ENCODE results near the gene WDR18.

DNA sequence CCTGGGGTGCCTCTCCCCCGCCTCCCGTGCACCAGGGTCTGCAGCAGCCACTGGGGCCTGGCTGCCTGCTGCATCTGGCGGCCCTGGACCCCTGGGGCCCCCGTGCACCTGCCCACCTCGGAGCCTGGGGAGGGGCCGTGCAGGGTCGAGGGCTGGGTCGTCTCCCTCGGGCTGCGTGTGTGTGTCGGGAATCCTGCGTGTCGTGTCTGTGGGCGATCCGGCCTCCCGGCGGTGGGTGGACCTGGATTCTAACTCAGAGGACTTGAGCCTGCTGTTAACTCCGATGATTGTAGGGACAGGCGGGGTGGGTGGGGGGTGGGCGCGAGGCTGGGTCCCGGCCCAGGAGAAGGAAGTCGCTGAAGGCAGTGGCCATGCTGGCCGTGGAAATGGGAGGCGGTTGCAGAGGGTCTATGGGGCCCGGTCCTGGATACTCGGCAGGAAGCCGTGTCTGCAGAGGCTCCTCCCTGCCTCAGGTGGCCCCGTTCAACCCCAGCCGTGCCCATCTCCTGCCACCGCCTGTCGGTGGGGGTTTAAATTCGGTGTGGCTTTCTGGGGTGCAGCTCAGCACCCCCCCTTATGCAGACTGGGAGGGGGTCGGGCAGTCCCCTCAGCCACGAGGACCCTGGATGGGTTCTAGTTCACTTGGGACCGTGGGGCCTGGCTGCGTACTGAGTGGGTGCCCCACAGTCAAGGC, 9.4 kb upstream of the WDR18 start:
- no peak for TF ChIP-seq POLR2AphosphoS5 (IDR thresholded peaks at IDR 0.05; ENCODE audit: low read depth, low read length)
- TF ChIP-seq, protein P1, sequence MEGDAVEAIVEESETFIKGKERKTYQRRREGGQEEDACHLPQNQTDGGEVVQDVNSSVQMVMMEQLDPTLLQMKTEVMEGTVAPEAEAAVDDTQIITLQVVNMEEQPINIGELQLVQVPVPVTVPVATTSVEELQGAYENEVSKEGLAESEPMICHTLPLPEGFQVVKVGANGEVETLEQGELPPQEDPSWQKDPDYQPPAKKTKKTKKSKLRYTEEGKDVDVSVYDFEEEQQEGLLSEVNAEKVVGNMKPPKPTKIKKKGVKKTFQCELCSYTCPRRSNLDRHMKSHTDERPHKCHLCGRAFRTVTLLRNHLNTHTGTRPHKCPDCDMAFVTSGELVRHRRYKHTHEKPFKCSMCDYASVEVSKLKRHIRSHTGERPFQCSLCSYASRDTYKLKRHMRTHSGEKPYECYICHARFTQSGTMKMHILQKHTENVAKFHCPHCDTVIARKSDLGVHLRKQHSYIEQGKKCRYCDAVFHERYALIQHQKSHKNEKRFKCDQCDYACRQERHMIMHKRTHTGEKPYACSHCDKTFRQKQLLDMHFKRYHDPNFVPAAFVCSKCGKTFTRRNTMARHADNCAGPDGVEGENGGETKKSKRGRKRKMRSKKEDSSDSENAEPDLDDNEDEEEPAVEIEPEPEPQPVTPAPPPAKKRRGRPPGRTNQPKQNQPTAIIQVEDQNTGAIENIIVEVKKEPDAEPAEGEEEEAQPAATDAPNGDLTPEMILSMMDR (IDR thresholded peaks at IDR 0.05) = no peak
- no peak for TF ChIP-seq REST (IDR thresholded peaks at IDR 0.05; ENCODE audit: insufficient read depth in 1 of 2, low read depth in 2 of 2, low read length in 1 of 2)
- TF ChIP-seq SIN3A (IDR thresholded peaks at IDR 0.05; ENCODE audit: borderline replicate concordance, insufficient read depth, low read depth, low read length) = no peak
- TF ChIP-seq TCF7L2 (IDR thresholded peaks at IDR 0.05; ENCODE audit: low read depth, low read length) = no peak
